ENCODE results near the gene CCDC73. TPM values are rescaled to one million over a fixed set of nuclear protein-coding genes. Genes with fewer than 3 reads are reported as not detected.
A peak's percentile ranks its signal among the peaks of the same experiment; 100 is the strongest.

Gene CCDC73
- polyA plus RNA-seq, 1 donor (not counting 4 experiments of a cell fraction or from before 2014, with no cell fraction given): not detected

- dilution Hi-C loops (cut with MboI; ENCODE audit: extremely low pct_ligation_motif_present, low sequenced_read_pairs): no loop called here
- no peak for TF ChIP-seq EZH2 (IDR thresholded peaks at IDR 0.05; ENCODE audit: low read length)
- no peak for TF ChIP-seq CTCF (optimal IDR thresholded peaks at IDR 0.05 in 1 of 3, IDR thresholded peaks at IDR 0.05 in 1 of 3, conservative IDR thresholded peaks at IDR 0.05 in 1 of 3; ENCODE audit: extremely low read depth in 1 of 3, insufficient read depth in 2 of 3, low read length in 3 of 3)
- Histone ChIP-seq H3K9me3 (ENCODE audit: control insufficient read depth, low read depth, low read length) (no peaks in the 10 kb centered on the region), H3K9ac (ENCODE audit: control insufficient read depth, extremely low read depth, insufficient read depth, low read length) (peak within 1 kb of the TSS; percentile 88), H3K4me1 (ENCODE audit: control insufficient read depth, extremely low read depth, insufficient read depth, low read length) (peaks cover 12% of the 10 kb centered on the region), H4K20me1 (ENCODE audit: control insufficient read depth, extremely low read depth, insufficient read depth, low read length) (no peaks in the 10 kb centered on the region), H3K9me1 (ENCODE audit: control insufficient read depth, extremely low read depth, insufficient read depth, low read length) (no peaks in the 10 kb centered on the region), H3K27me3 (ENCODE audit: control insufficient read depth, extremely low read depth, insufficient read depth, low read length) (no peaks in the 10 kb centered on the region), H3K79me2 (ENCODE audit: control insufficient read depth, insufficient read depth, low read length) (no peaks in the 10 kb centered on the region), H3K4me2 (ENCODE audit: control insufficient read depth, extremely low read depth, insufficient read depth, low read depth, low read length) (peak within 1 kb of the TSS; percentile 97), H3K27ac (ENCODE audit: control insufficient read depth, insufficient read depth, low read length) (peak within 1 kb of the TSS; percentile 88), H2AFZ (ENCODE audit: control insufficient read depth, low read length) (peak within 1 kb of the TSS; percentile 97), H3K36me3 (ENCODE audit: control insufficient read depth in 2 of 2, extremely low read depth in 1 of 2, insufficient read depth in 2 of 2, low read length in 2 of 2) (peaks cover 0 to 3% of the 10 kb centered on the region in 2 experiments), H3K4me3 (ENCODE audit: control insufficient read depth in 2 of 3, extremely low read depth in 1 of 3, insufficient read depth in 2 of 3, low read depth in 1 of 3, low read length in 3 of 3) (peak within 1 kb of the TSS; percentile 86 to 94 (median 89))
- DNase-seq (ENCODE audit: low read depth, low spot score) (no peak), FAIRE-seq (no peak)
Observed at GRCh38 chr11:32829680-32830412, 35.4 kb upstream of the CCDC73 start, which contains the start of gene PRRG4. Gene PRRG4, plus strand, starts transcription at chr11:32829927. Its CDS starts 603 bp downstream, at chr11:32830530.

GRCh38 chr11:32829157-32829679 is 34.8 kb upstream of the CCDC73 start:
- TF ChIP-seq CTCF (optimal IDR thresholded peaks at IDR 0.05 in 1 of 3, IDR thresholded peaks at IDR 0.05 in 1 of 3, conservative IDR thresholded peaks at IDR 0.05 in 1 of 3; ENCODE audit: extremely low read depth in 1 of 3, insufficient read depth in 2 of 3, low read length in 3 of 3): no peak
- TF ChIP-seq EZH2 (IDR thresholded peaks at IDR 0.05; ENCODE audit: low read length): no peak
- H4K20me1 ChIP-seq (ENCODE audit: control insufficient read depth, extremely low read depth, insufficient read depth, low read length): no peaks in the 10 kb centered on the region
- peak overlapping the region; percentile 97 for H2AFZ ChIP-seq (ENCODE audit: control insufficient read depth, low read length)
- H3K4me1 ChIP-seq (ENCODE audit: control insufficient read depth, extremely low read depth, insufficient read depth, low read length): peaks cover 12% of the 10 kb centered on the region
- dilution Hi-C loops (cut with MboI; ENCODE audit: extremely low pct_ligation_motif_present, low sequenced_read_pairs): no loop called here
- FAIRE-seq: no peak
- DNase-seq (ENCODE audit: low read depth, low spot score): no peak
- peak overlapping the region; percentile 88 for H3K9ac ChIP-seq (ENCODE audit: control insufficient read depth, extremely low read depth, insufficient read depth, low read length)
- H3K27ac ChIP-seq (ENCODE audit: control insufficient read depth, insufficient read depth, low read length): peak overlapping the region; percentile 88
- H3K36me3 ChIP-seq (ENCODE audit: control insufficient read depth in 2 of 2, extremely low read depth in 1 of 2, insufficient read depth in 2 of 2, low read length in 2 of 2): peaks cover 0 to 2% of the 10 kb centered on the region in 2 experiments
- H3K27me3 ChIP-seq (ENCODE audit: control insufficient read depth, extremely low read depth, insufficient read depth, low read length): no peaks in the 10 kb centered on the region
- peak overlapping the region; percentile 97 for H3K4me2 ChIP-seq (ENCODE audit: control insufficient read depth, extremely low read depth, insufficient read depth, low read depth, low read length)
- H3K9me1 ChIP-seq (ENCODE audit: control insufficient read depth, extremely low read depth, insufficient read depth, low read length): no peaks in the 10 kb centered on the region
- no peaks in the 10 kb centered on the region for H3K79me2 ChIP-seq (ENCODE audit: control insufficient read depth, insufficient read depth, low read length)
- H3K9me3 ChIP-seq (ENCODE audit: control insufficient read depth, low read depth, low read length): no peaks in the 10 kb centered on the region
- peak overlapping the region; percentile 86 to 94 (median 89) for H3K4me3 ChIP-seq (ENCODE audit: control insufficient read depth in 2 of 3, extremely low read depth in 1 of 3, insufficient read depth in 2 of 3, low read depth in 1 of 3, low read length in 3 of 3)
